PC-3 (cell line): Measurements from ENCODE around the gene ATP13A3.

ENCODE experiments used
- EZH2phosphoT487 ChIP-seq: fragments of 300-600 bp; sonication (generic); IDR thresholded peaks from 2 replicates; pipeline ENCODE4 v1.6.1; 2018; ENCODE audit warnings: mild to moderate bottlenecking, antibody characterized with exemption, low read length, borderline replicate concordance
- TF ChIP-seq, protein P1 (sequence below): fragments of 300-600 bp; sonication (generic); conservative IDR thresholded peaks from 2 replicates; pipeline ENCODE4 v1.5.1; 2017; ENCODE audit warnings: antibody characterized with exemption, low read depth, mild to moderate bottlenecking, low read length

GRCh38 chr3:194487289-194488054 lies 670 bp upstream of the ATP13A3 start:
- TF ChIP-seq, protein P1, sequence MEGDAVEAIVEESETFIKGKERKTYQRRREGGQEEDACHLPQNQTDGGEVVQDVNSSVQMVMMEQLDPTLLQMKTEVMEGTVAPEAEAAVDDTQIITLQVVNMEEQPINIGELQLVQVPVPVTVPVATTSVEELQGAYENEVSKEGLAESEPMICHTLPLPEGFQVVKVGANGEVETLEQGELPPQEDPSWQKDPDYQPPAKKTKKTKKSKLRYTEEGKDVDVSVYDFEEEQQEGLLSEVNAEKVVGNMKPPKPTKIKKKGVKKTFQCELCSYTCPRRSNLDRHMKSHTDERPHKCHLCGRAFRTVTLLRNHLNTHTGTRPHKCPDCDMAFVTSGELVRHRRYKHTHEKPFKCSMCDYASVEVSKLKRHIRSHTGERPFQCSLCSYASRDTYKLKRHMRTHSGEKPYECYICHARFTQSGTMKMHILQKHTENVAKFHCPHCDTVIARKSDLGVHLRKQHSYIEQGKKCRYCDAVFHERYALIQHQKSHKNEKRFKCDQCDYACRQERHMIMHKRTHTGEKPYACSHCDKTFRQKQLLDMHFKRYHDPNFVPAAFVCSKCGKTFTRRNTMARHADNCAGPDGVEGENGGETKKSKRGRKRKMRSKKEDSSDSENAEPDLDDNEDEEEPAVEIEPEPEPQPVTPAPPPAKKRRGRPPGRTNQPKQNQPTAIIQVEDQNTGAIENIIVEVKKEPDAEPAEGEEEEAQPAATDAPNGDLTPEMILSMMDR = no peak
- no peak for TF ChIP-seq EZH2phosphoT487
